GM18858 (cell line): ENCODE results near the gene KLRC3.
"Not testable (repeated sequence)": the region's sequence is repeated elsewhere in the genome, so short reads cannot be mapped to it uniquely, and the experiment has no call there.

Source experiments
- ATAC-seq: cut with Tn5 transposase; IDR thresholded peaks from one replicate; pipeline ENCODE4 v1.9.1; 2021; ENCODE audit not compliant: unreplicated experiment

KLRC3 gene

DNA sequence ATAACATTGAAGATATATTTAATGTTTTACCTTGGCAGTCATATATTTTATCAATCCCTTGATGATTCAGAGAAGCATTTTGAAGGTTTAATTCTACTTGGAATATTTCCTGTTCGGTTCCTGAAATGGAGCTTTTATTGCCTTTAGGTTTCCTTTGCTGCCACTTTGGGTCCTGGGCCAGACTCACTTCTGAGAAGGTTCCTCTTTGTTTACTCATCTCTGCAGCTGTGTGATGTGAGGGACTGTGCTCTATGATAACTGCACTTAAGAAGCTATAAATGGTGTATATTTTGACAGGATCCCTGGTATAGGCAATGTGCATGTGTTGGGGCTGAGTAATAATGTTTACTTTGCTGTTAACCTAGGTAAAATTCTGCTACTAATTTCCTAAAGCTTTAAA lies at the start of gene KLRC3:
KLRC3 (minus strand) TSS at position 262 of the 400 bp plus-strand sequence; CDS start at position 217, 45 bp downstream.
- not testable (repeated sequence) for ATAC-seq

DNA sequence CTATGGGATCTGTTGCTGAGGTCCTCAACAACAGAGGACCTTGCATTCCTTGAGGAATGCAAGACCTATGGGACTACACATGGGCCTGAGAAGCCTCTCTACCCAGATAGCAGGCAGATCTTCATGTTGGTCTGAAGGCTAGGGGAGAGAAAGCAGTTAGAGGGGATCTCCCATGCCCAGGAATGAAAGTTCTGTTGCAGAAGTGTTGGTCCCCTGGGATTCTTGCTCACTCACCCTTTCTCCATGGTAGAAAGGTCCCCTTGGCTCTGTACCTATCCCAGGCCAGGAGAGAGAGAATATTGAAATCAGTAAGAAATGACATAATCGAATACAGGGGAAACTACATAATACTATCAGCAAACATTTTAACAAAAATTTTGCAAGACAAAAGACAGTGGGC lies 49.3 kb upstream of the KLRC3 start:
- ATAC-seq: no peak

DNA sequence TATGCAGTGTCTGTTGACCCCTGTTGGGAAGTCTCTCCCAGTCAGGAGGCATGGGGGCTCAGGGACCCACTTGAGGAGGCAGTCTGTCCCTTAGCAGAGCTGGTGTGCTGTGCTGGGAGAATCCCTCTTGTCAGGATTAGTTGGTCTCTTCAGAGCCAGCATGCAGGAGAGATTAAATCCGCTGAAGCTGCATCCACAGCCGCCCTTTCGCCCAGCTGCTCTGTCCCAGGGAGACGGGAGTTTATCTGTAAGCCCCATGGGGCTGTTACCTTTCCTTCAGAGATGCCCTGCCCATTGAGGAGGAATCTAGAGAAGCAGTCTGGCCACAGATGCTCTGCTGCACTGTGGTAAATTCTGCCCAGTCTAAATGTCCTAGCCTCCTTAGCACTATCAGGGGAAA lies 45.9 kb upstream of the KLRC3 start:
- ATAC-seq: no peak

- ATAC-seq: no peak
Measured at GRCh38 chr12:10457760-10458159, 37.4 kb upstream of the KLRC3 start.

DNA sequence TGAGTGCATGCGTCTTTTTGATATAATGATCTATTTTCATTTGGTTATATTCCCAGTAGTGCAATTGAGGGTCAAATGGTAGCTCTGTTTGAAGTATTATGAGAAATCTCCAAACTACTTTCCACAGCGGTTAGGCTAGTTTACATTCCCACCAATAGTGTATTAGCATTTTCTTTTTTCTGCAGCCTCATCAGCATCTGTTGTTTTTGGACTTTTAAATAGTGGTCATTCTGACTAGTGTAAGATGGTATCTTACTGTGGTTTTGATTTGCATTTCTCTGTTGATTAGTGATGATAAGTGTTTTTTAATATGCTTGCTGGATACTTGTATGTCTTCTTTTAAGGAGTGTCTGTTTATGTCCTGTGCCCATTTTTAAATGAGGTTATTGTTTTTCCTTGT lies 36.5 kb upstream of the KLRC3 start:
- ATAC-seq: no peak

- no peak for ATAC-seq
Measured at GRCh38 chr12:10455766-10456165, 35.4 kb upstream of the KLRC3 start.

DNA sequence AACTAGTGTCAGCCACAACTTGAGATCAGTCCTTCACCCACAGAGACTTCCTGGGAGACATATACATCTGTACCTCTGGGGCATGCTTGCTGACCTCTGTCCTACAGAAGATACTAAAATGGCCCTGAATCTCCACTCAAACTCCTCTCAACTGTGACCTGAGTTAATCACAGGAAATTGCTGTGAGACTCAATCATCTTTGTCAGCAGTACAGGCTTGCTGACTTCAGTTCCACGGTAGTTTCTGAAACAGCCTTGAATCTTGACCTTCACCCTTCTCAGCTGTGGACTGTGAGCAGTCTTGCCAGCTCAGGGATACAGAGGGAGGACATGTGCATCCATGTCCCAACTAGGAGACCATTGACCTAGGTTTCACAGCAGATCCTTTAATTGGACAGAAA lies 34.1 kb upstream of the KLRC3 start:
- no peak for ATAC-seq

GRCh38 chr12:10453156-10453555 lies 32.8 kb upstream of the KLRC3 start, which contains the start of gene KLRC1:
KLRC1 (minus strand) TSS chr12:10453377; CDS start chr12:10451156, 2,221 bp downstream.
- ATAC-seq: no peak

DNA sequence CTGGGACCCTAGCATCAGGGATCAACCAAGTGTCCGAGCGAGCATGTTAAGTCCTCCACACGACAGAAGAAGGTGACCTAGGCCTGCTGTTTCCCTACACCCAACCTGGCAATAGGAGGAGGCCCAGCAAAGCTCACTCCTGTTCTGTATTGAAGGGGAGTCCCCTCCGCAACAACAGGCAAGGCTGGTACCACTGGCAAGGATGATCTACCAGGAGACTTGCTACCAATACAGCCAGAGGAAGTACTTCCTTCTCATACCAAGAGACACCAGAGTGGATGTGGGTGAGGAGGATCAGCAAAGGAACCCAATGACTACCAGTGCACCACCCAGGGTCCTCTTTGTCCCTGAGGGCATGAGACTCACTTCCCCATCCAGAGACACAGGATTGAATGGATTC lies 27.8 kb upstream of the KLRC3 start:
- no peak for ATAC-seq

DNA sequence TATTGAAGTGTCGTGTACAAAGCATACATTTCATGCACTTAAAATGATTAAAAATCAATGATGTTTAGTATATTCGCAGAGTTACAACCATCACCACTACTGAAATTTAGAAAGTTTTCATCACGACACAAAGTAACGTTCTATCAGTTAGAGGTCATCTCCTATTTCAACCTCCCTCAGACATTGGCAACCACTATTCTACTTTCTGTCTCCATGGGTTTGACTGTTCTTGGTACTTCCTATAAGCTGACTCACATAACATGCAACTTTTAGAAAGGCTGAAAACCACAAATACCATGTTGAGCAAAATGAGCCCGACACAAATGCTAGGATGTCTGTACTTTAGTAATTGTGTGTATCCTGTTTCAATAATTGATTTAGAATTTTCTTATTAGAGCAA lies 25.7 kb upstream of the KLRC3 start:
- not testable (repeated sequence) for ATAC-seq

DNA sequence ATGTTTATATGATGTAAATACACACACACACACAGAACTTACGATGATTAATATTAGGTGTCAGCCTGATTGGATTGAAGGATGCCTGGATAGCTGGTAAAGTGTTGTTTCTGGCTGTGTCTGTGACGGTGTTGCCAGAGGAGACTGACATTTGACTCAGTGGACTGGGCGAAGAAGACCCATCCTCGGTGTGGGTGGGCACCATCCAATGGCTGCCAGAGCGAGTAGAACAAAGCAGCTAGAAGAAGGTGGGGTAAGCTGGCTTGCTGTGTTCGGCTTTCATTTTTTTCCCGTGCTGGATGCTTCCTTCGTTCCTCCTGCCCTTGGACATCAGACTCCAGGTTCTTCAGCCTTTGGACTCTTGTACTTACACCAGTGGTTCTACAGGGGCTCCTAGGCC lies 20.7 kb upstream of the KLRC3 start:
- ATAC-seq: not testable (repeated sequence)

DNA sequence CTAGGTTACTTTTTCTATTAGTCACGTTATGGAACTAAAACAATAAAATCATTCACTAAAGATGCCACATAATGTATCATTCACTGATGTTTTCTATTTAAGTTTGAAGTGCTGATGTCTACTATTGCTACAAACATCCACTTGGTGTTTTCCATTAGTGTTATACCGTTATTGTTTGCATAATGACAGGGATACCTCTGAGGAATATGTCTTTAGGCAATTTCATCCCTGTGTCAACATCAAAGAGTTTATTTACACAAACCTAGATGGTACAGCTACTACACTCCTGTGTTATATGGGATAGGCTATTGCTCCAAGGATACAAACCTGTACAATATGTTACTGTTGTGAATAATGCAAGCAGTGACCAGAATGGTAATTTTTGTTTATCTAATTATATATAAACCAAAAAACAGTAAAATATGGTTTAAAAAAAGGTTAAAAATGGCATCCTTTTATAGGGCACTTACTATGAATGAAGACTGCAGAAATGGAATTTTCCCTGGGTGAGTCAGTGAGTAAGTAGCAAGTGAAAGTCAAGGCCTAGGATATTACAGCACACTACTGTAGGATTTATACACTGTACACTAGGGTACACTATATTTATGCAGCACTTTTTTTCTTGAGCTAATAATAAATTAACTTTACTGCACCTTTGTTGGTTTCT lies 19.3 kb upstream of the KLRC3 start:
- ATAC-seq: not testable (repeated sequence)

DNA sequence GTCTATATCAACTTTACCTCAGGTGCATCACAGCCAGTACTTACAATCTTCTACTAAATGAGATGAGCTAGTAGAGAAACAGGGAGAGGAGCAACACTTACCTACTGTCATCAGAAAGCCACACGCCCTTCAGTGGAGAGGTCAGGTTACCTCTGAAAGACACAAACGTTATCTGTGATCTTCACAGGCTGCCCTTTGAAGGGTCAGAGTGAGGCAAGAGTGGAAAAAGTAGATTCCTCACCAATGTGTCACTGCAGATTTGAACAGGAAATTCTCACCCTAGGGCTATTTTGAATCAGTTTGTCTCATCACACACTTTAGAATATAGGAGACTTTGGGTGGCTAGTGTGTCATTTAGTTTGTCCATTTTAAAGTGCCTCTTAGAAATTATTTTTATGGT lies 17.2 kb upstream of the KLRC3 start:
- ATAC-seq: not testable (repeated sequence)

DNA sequence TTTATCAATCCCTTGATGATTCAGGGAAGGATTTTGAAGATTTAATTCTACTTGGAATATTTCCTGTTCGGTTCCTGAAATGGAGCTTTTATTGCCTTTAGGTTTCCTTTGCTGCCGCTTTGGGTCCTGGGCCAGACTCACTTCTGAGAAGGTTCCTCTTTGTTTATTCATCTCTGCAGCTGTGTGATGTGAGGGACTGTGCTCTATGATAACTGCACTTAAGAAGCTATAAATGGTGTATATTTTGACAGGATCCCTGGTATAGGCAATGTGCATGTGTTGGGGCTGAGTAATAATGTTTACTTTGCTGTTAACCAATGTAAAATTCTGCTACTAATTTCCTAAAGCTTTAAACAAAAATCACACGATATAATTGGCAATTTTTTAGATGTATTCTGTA lies 15.4 kb upstream of the KLRC3 start, which contains the start of gene KLRC2:
KLRC2 (minus strand) TSS at position 195 of the 400 bp plus-strand sequence; CDS start at position 171, 24 bp downstream.
- ATAC-seq: not testable (repeated sequence)

GRCh38 chr12:10430623-10431022 lies 10.2 kb upstream of the KLRC3 start:
- not testable (repeated sequence) for ATAC-seq

GRCh38 chr12:10425938-10426337 lies 5.5 kb upstream of the KLRC3 start:
- ATAC-seq: not testable (repeated sequence)

DNA sequence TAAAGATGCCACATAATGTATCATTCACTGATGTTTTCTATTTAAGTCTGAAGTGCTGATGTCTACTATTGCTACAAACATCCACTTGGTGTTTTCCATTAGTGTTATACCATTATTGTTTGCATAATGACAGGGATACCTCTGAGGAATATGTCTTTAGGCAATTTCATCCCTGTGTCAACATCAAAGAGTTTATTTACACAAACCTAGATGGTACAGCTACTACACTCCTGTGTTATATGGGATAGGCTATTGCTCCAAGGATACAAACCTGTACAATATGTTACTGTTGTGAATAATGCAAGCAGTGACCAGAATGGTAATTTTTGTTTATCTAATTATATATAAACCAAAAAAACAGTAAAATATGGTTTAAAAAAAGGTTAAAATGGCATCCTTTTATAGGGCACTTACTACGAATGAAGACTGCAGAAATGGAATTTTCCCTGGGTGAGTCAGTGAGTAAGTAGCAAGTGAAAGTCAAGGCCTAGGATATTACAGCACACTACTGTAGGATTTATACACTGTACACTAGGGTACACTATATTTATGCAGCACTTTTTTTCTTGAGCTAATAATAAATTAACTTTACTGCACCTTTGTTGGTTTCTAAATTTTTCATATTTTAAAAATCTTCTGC lies 4.0 kb upstream of the KLRC3 start:
- ATAC-seq: not testable (repeated sequence)

GRCh38 chr12:10422159-10422558 lies 1.8 kb upstream of the KLRC3 start:
- not testable (repeated sequence) for ATAC-seq

GRCh38 chr12:10409392-10409791 lies 11.0 kb downstream of the KLRC3 start, which contains the start of gene KLRC4:
KLRC4 (minus strand) TSS chr12:10409757; CDS start chr12:10409575, 182 bp downstream.
- no peak for ATAC-seq

DNA sequence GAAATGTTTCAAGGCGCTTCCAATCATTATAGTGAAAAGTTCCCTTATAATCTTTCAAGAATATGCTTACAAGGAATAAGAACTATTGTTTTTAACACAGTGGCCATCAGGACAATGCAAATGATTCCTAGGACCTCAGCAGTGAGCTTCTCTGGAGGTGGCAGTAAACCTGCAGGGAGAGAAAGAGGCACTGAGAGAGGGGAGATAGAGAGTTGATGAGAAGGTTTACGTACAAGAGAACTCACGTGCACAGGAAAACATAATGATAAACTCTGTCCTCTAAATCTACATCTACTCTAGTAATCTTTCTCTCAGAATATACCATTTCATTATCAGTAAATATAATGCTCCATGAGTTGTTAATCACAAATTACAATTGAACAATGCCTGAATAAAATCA lies 11.6 kb downstream of the KLRC3 start:
- ATAC-seq: no peak

DNA sequence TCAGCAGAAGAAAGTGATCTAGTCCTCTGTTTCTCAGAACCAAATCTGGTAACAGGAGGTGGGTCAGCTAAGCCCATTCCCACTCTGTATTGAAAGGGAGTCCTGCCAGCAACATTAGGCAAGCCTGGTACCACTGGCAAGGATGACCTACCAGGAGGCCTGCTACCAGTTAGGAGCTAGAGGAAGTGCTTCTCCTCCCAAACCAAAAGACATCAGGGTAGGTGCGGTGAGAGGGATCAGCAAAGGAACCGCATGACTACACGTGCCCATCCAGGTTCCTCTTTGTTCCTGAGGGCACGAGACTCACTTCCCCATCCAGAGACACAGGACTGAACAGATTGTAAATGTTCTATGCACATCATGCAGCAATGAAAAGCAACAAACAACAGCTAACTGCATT lies 13.7 kb downstream of the KLRC3 start:
- ATAC-seq: no peak

- no peak for ATAC-seq
Measured at GRCh38 chr12:10405294-10405693, 15.1 kb downstream of the KLRC3 start.
